HFFc6 (cell line): ENCODE results near the gene ESAM. TPM values are rescaled to one million over a fixed set of nuclear protein-coding genes. Genes with fewer than 3 reads are reported as not detected.

Experiments used
- DNase-seq: peaks from one replicate; pipeline ENCODE4 v3.0.0-alpha.2; 2018
- H3K27ac Mint-ChIP-seq: 2 replicates; pipeline ENCODE4 v1.8.0; 2020; ENCODE audit warnings: mild to moderate bottlenecking, mixed read lengths
- H3K27me3 Mint-ChIP-seq: 2 replicates; pipeline ENCODE4 v1.8.0; 2021; ENCODE audit warnings: mild to moderate bottlenecking, moderate library complexity, mixed read lengths; ENCODE audit not compliant: insufficient read depth
- H3K36me3 Mint-ChIP-seq: 2 replicates; pipeline ENCODE4 v1.8.0; 2021; ENCODE audit warnings: low read depth, mixed read lengths
- H3K4me1 Mint-ChIP-seq: 2 replicates; pipeline ENCODE4 v1.8.0; 2020; ENCODE audit warnings: low read depth, mixed read lengths
- H3K4me3 Mint-ChIP-seq: 2 replicates; pipeline ENCODE4 v1.8.0; 2020; ENCODE audit warnings: mild to moderate bottlenecking, moderate library complexity, mixed read lengths
- H3K9me3 Mint-ChIP-seq: 2 replicates; pipeline ENCODE4 v1.8.0; 2020; ENCODE audit warnings: mild to moderate bottlenecking, mixed read lengths
- total RNA-seq, 6 experiments: library from RNA; stranded (reverse); fragmentation: NEBNext Ultra II Directional; extraction: Animal tissue kit (Norgen Biotek cat#: 25700); gene quantifications; 2 replicates in 1 of 6; 3 replicates in 5 of 6; pipeline ENCODE4 v1.2.3, GENCODE V29; 2021
- TF ChIP-seq, protein P1 (sequence below): fragments of 200-600 bp; sonication (generic); IDR thresholded peaks from 2 replicates; pipeline ENCODE4 v1.5.0; 2021; ENCODE audit warnings: antibody characterized with exemption, mild to moderate bottlenecking

ESAM gene
- total RNA-seq, 6 experiments from 2014 or later, result 0.11 to 0.14 (median 0.12) TPM; not detected in 3

DNA sequence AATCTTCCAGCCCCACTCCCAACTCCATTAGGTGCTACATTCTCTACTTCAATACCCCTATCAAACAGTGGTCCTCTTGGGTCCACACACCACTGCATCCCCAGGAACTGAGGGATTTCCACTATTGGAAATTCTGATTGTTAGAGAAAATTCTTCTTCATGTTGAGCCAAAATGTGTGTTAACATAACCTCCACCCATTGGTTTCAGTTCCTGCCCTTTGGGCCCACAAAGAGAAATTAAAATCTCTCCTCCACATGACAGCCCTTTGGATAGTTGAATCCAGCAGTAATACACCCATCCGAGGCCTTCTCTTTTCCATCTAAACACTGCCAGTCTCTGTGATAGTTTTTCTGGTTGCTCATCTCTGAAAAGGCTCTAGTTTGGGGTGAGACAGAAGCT, 12.2 kb downstream of the ESAM start:
- no peaks in the 10 kb centered on the region for H3K9me3 Mint-ChIP-seq
- no peak for DNase-seq
- H3K4me1 Mint-ChIP-seq, result peaks cover 56% of the 10 kb centered on the region
- H3K27ac Mint-ChIP-seq, result no peak overlapping the region
- no peak overlapping the region for H3K4me3 Mint-ChIP-seq
- TF ChIP-seq, protein P1, sequence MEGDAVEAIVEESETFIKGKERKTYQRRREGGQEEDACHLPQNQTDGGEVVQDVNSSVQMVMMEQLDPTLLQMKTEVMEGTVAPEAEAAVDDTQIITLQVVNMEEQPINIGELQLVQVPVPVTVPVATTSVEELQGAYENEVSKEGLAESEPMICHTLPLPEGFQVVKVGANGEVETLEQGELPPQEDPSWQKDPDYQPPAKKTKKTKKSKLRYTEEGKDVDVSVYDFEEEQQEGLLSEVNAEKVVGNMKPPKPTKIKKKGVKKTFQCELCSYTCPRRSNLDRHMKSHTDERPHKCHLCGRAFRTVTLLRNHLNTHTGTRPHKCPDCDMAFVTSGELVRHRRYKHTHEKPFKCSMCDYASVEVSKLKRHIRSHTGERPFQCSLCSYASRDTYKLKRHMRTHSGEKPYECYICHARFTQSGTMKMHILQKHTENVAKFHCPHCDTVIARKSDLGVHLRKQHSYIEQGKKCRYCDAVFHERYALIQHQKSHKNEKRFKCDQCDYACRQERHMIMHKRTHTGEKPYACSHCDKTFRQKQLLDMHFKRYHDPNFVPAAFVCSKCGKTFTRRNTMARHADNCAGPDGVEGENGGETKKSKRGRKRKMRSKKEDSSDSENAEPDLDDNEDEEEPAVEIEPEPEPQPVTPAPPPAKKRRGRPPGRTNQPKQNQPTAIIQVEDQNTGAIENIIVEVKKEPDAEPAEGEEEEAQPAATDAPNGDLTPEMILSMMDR, result no peak
- no peaks in the 10 kb centered on the region for H3K36me3 Mint-ChIP-seq
- peaks cover 15% of the 10 kb centered on the region for H3K27me3 Mint-ChIP-seq

DNA sequence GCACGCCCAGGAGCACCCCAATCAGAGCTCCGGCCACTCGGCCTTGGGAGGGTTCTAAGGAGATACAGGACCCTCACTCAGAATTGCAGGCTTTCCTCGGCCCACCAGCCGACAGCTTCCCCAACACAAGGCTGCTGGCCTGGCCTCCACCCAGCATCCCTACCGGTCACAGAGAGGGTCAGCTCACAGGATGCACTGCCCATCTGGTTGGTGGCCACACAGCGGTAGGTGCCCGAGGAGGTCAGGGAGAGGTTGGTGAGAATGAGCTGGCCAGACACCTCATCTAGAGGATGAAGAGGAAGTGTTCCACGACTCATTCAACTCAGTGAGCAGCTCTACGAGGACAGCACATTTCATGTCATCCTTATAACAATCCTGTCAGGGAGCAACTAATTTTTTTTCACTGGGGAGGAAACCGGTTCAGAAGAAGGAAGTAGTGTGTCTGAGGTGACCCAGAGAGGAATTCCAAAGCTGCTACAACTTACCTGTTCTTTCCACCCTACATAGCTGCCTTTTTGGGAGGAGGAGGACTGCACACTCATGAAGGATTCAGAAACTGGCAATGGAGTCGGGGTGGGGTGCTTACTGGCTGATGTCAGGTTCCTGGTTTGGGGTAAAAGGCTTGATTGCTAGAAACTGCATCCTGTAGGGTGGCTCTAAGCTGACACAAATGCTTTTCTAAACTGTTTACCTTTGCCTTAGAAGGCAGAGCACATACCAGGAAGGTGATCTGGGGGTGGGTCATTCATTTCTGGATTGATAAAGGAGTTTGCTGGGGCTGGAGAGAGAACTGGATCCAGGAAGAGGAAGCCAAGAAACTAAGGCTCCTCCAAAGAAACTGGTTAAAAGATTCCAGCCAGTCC, 13.4 kb downstream of the ESAM start:
- Mint-ChIP-seq H3K27me3 (peaks cover 18% of the 10 kb centered on the region), H3K9me3 (no peaks in the 10 kb centered on the region), H3K36me3 (no peaks in the 10 kb centered on the region), H3K27ac (peak overlapping the region; percentile 46; the same call in 1 of the 2 replicates), H3K4me3 (no peak overlapping the region; the same call in 1 of the 2 replicates), H3K4me1 (peaks cover 44% of the 10 kb centered on the region)
- peak; percentile 35 for DNase-seq
- TF ChIP-seq, protein P1, result no peak

DNA sequence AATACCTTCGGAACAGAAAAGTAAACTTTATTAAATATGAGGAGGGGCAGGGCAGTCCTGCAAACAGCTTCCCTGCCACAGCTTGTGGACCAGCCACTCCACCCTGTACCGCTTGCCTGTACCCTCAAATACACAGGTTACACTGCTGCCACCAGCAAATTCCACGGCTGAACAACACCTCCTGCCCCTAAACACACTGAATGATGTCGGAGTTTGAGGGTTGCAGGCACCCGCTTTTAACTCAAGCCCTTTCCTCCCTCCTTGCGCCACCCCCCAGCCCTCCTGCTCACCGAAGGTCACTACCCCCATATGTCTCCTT, 14.0 kb downstream of the ESAM start:
- DNase-seq, result no peak
- H3K36me3 Mint-ChIP-seq, result no peaks in the 10 kb centered on the region
- peaks cover 22% of the 10 kb centered on the region for H3K27me3 Mint-ChIP-seq
- H3K4me3 Mint-ChIP-seq, result no peak overlapping the region
- H3K9me3 Mint-ChIP-seq, result no peaks in the 10 kb centered on the region
- H3K27ac Mint-ChIP-seq, result no peak overlapping the region
- TF ChIP-seq, protein P1, result no peak
- peaks cover 40% of the 10 kb centered on the region for H3K4me1 Mint-ChIP-seq

DNA sequence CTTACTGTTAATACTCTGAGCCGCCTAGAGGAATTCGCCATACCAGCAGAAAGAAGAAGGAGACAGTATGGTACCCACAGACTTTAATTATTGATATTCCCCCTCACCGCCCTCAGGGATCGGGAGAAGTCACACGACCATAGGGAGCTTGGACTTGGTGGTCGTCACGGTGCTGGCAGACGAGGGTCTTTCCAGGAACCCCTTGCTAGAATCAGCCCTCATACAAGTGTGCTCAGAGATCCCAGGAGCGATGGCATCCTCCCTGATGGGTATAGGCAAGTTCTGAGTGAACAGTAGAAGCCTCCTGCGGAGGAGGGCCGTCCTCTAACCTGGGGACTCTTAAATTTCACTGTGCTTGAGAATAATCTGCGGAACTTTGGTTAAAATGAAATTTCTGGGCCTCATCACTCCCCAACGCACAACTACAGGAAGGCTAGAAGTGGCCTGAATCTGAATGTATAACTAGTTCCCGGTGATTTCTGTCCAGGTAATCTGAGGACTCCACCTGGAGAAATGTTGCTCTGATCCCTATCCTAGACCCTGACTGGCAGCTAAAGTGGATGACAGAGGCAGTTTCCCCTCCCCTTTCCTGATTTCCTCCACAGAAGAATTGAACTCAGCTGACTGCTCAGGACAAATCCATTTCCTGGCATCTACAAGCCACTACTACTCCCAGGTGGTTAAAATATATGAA, 14.5 kb downstream of the ESAM start:
- peak overlapping the region; percentile 45 for H3K27ac Mint-ChIP-seq

DNA sequence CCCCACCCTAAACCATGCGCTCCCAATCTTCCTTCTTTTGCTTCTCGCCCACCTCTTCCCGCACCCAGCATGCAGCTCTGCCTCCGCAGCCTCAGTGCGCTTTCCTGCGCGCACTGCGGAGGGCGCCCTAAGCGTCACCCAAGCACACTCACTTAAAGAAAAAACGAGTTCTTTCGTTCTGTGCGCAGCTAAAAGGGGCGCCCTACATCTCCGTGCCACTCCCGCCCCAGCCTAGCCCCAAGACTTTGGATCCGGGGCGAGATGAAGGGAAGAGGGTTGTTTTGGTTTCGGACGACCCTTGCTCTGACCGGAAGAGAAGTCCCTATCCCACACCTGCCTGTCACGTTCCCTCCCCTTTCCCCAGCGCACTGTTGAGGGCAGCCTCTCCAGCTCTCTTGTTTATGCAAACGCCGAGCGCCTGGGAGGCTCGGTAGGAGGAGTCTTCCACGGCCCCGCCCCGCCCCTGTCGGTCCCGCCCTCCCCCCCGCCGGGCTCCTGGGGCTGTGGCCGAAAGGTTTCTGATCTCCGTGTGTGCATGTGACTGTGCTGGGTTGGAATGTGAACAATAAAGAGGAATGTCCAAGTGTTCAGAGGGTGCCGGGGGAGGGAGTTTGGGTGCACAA, 15.4 kb downstream of the ESAM start:
- no peaks in the 10 kb centered on the region for H3K36me3 Mint-ChIP-seq
- no peaks in the 10 kb centered on the region for H3K9me3 Mint-ChIP-seq
- H3K27me3 Mint-ChIP-seq, result peaks cover 22% of the 10 kb centered on the region
- peak overlapping the region; percentile 92 for H3K4me3 Mint-ChIP-seq
- TF ChIP-seq, protein P1, result peak; percentile 68
- peak overlapping the region; percentile 58 for H3K27ac Mint-ChIP-seq
- peak; percentile 72 for DNase-seq
- peaks cover 34% of the 10 kb centered on the region for H3K4me1 Mint-ChIP-seq

More for the DNA sequence above, 14.5 kb downstream of the ESAM start:
- Mint-ChIP-seq H3K4me1 (peaks cover 36% of the 10 kb centered on the region), H3K4me3 (peak overlapping the region; percentile 92), H3K27me3 (peaks cover 22% of the 10 kb centered on the region), H3K36me3 (no peaks in the 10 kb centered on the region), H3K9me3 (no peaks in the 10 kb centered on the region)
- DNase-seq, result no peak
- TF ChIP-seq, protein P1, result no peak
